ENCODE measurements around the gene ANKRD13A.
"Not testable (repeated sequence)": the region's sequence is repeated elsewhere in the genome, so short reads cannot be mapped to it uniquely, and the experiment has no call there.

Gene ANKRD13A

GRCh38 chr12:110010853-110011723, 11.9 kb downstream of the ANKRD13A start:
- no peak for DNase-seq

GRCh38 chr12:110012137-110012536, 12.9 kb downstream of the ANKRD13A start:
- no peak for DNase-seq

GRCh38 chr12:110012659-110013058, 13.4 kb downstream of the ANKRD13A start:
- DNase-seq: no peak

- no peak for DNase-seq
These were observed 15.9 kb downstream of the ANKRD13A start for GRCh38 chr12:110015132-110015531.

- DNase-seq: no peak
These were observed 21.7 kb downstream of the ANKRD13A start for GRCh38 chr12:110020956-110021355.

- DNase-seq: no peak
These were observed 24.1 kb downstream of the ANKRD13A start for GRCh38 chr12:110023059-110023980.

- DNase-seq: no peak
These were observed 24.8 kb downstream of the ANKRD13A start for GRCh38 chr12:110024051-110024450.

- no peak for DNase-seq
These were observed 29.1 kb downstream of the ANKRD13A start for GRCh38 chr12:110028323-110028722.

GRCh38 chr12:110029290-110029815, 30.1 kb downstream of the ANKRD13A start:
- no peak for DNase-seq

GRCh38 chr12:110033888-110034287, 34.7 kb downstream of the ANKRD13A start:
- no peak for DNase-seq

- DNase-seq: no peak
These were observed 36.4 kb downstream of the ANKRD13A start for GRCh38 chr12:110035534-110036104.

GRCh38 chr12:110037315-110037714, 38.1 kb downstream of the ANKRD13A start:
- DNase-seq: no peak

- DNase-seq: no peak
These were observed 39.5 kb downstream of the ANKRD13A start for GRCh38 chr12:110038741-110039084.

- DNase-seq: no peak
These were observed 40.0 kb downstream of the ANKRD13A start for GRCh38 chr12:110039085-110039807.

- no peak for DNase-seq
These were observed 43.0 kb downstream of the ANKRD13A start for GRCh38 chr12:110042264-110042663.

- no peak for DNase-seq
These were observed 47.4 kb downstream of the ANKRD13A start for GRCh38 chr12:110046451-110047187.

- no peak for DNase-seq
These were observed 48.2 kb downstream of the ANKRD13A start for GRCh38 chr12:110047297-110047940.

- peak; percentile 98 for DNase-seq
These were observed 49.2 kb downstream of the ANKRD13A start, which contains the start of gene C12orf76 for GRCh38 chr12:110048242-110049027. C12orf76 (minus strand) TSS chr12:110048522; CDS start chr12:110048495, 27 bp downstream.

- not testable (repeated sequence) for DNase-seq
These were observed 49.8 kb downstream of the ANKRD13A start for GRCh38 chr12:110049034-110049433.

- not testable (repeated sequence) for DNase-seq
These were observed 50.4 kb downstream of the ANKRD13A start for GRCh38 chr12:110049666-110050065.

Data from NCI-H2227 treated with DMSO at 0.1 percent for 48 hours (cell line).